Measurements from ENCODE around the gene KLHL22.

DNA sequence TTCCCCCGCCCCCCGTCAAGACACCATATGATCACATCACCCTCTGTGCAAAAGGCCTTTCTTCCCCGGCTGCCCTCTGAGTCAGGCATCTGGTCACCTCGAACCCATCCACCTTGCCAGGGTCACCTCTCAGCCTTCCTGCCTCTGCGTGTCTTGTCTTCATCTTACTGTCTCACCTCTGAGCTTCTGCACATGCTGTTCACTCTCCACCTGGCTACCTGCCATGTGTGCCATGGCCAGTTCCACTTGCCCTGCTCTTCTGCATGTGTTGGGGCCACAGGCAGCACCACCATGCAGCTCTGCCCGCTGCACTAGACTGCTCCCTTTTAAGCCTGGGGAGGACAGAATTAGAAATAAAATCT is 91.8 kb downstream of the KLHL22 start:
- TF ChIP-seq, protein P1, sequence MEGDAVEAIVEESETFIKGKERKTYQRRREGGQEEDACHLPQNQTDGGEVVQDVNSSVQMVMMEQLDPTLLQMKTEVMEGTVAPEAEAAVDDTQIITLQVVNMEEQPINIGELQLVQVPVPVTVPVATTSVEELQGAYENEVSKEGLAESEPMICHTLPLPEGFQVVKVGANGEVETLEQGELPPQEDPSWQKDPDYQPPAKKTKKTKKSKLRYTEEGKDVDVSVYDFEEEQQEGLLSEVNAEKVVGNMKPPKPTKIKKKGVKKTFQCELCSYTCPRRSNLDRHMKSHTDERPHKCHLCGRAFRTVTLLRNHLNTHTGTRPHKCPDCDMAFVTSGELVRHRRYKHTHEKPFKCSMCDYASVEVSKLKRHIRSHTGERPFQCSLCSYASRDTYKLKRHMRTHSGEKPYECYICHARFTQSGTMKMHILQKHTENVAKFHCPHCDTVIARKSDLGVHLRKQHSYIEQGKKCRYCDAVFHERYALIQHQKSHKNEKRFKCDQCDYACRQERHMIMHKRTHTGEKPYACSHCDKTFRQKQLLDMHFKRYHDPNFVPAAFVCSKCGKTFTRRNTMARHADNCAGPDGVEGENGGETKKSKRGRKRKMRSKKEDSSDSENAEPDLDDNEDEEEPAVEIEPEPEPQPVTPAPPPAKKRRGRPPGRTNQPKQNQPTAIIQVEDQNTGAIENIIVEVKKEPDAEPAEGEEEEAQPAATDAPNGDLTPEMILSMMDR (IDR thresholded peaks at IDR 0.05), result no peak
- TF ChIP-seq ZFX (IDR thresholded peaks at IDR 0.05; ENCODE audit: borderline replicate concordance), result no peak
